ENCODE data around the gene TBC1D7. TPM values are rescaled to one million over a fixed set of nuclear protein-coding genes. Genes with fewer than 3 reads are reported as not detected.

Gene TBC1D7
- total and polyA plus RNA-seq, 12 donors, result 17.3 to 42.6 (median 28.1) TPM

- H3K4me3 ChIP-seq, result no peak overlapping the region
- H3K9me3 ChIP-seq, result no peaks in the 10 kb centered on the region
- no peak for TF ChIP-seq CTCF (IDR thresholded peaks at IDR 0.05)
- intact Hi-C loops (cut with DNase I), result loop anchor here in 1 of 10 donors (5.0 kb wide), 1 partner anchor 123 kb away; no protein-coding TSS in a partner anchor
- no peak for DNase-seq
- ATAC-seq, result no peak
- no peaks in the 10 kb centered on the region for H3K27me3 ChIP-seq
- WGBS, 2 donors, result 93 to 94% methylated on average over 5 of the region's 5 CpGs
- peaks cover 0 to 10% (median 0%) of the 10 kb centered on the region in 9 donors for H3K4me1 ChIP-seq
- H3K36me3 ChIP-seq, result peaks cover 0 to 100% (median 54%) of the 10 kb centered on the region in 9 donors
- no peak overlapping the region for H3K27ac ChIP-seq
Measured at GRCh38 chr6:13319891-13320564, 8.3 kb downstream of the TBC1D7 start.

DNA sequence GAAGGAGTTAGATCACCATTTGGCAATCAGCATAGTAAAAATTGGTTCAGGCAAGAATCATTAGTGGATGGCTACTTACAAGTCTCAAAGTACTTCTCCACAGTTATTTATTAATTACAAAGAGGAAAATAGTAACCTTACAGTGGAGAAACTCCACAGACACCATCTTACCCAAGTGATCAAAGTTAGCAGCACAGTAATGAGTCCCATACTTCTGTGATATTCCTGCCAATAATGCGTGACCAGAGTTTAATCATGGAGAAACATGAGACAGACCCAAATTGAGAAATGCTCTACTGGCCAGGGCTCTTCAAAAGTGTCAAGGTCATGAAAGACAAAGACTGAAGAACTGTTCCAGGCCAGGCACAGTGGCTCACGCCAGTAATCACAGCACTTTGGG lies 9.5 kb downstream of the TBC1D7 start:
- Histone ChIP-seq H3K4me1 (peaks cover 0 to 10% (median 0%) of the 10 kb centered on the region in 9 donors), H3K27ac (no peak overlapping the region), H3K36me3 (peaks cover 0 to 100% (median 51%) of the 10 kb centered on the region in 9 donors), H3K27me3 (no peaks in the 10 kb centered on the region), H3K4me3 (no peak overlapping the region), H3K9me3 (no peaks in the 10 kb centered on the region)
- TF ChIP-seq CTCF (IDR thresholded peaks at IDR 0.05), result no peak
- DNase-seq (no peak), ATAC-seq (no peak)
- intact Hi-C loops (cut with DNase I), result no loop called here
- 78 to 83% methylated on average over 2 of the region's 2 CpGs for WGBS, 2 donors

GRCh38 chr6:13315896-13316295 lies 12.4 kb downstream of the TBC1D7 start:
- DNase-seq (no peak), ATAC-seq (no peak)
- no peak overlapping the region for H3K27ac ChIP-seq
- intact Hi-C loops (cut with DNase I), result no loop called here
- H3K4me3 ChIP-seq, result no peak overlapping the region
- 95 to 96% methylated on average over 5 of the region's 5 CpGs for WGBS, 2 donors
- TF ChIP-seq CTCF (IDR thresholded peaks at IDR 0.05), result no peak
- H3K4me1 ChIP-seq, result no peaks in the 10 kb centered on the region
- peaks cover 0 to 100% (median 51%) of the 10 kb centered on the region in 9 donors for H3K36me3 ChIP-seq
- H3K9me3 ChIP-seq, result no peaks in the 10 kb centered on the region
- H3K27me3 ChIP-seq, result no peaks in the 10 kb centered on the region

DNA sequence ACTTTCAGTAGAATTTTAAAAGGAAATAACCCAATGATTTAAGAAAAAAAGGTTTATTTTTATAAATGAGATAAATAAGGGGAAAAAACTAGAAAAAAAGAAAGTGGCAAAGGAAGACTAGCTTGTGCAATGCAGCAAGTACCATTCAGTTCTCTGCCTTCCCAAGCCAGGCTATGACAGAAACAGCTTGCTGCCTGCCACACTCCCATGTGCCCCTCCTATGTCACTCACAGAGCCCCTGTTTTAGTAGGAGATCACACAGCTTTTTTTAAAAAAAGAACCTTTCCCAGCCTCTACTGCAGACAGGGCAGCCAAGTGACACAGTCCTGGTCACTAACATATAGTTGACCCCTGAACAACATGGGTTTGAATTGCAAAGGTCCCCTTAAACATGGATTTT lies 13.5 kb downstream of the TBC1D7 start:
- no peak for ATAC-seq

More for the DNA sequence above, 13.5 kb downstream of the TBC1D7 start:
- peaks cover 0 to 3% (median 0%) of the 10 kb centered on the region in 9 donors for H3K4me1 ChIP-seq
- intact Hi-C loops (cut with DNase I), result no loop called here
- H3K4me3 ChIP-seq, result no peak overlapping the region
- no peaks in the 10 kb centered on the region for H3K27me3 ChIP-seq
- no peak for TF ChIP-seq CTCF (IDR thresholded peaks at IDR 0.05)
- H3K36me3 ChIP-seq, result peaks cover 0 to 100% (median 40%) of the 10 kb centered on the region in 9 donors
- H3K9me3 ChIP-seq, result no peaks in the 10 kb centered on the region
- no peak for DNase-seq
- H3K27ac ChIP-seq, result no peak overlapping the region
